GM18508 (cell line): ENCODE data around the gene FAM25C.
"Not testable (repeated sequence)": the region's sequence is repeated elsewhere in the genome, so short reads cannot be mapped to it uniquely, and the experiment has no call there.

Source experiments
- ATAC-seq: cut with Tn5 transposase; IDR thresholded peaks from one replicate; pipeline ENCODE4 v1.9.1; 2021; ENCODE audit warnings: moderate number of reproducible peaks; ENCODE audit not compliant: insufficient read depth, unreplicated experiment

Gene FAM25C

DNA sequence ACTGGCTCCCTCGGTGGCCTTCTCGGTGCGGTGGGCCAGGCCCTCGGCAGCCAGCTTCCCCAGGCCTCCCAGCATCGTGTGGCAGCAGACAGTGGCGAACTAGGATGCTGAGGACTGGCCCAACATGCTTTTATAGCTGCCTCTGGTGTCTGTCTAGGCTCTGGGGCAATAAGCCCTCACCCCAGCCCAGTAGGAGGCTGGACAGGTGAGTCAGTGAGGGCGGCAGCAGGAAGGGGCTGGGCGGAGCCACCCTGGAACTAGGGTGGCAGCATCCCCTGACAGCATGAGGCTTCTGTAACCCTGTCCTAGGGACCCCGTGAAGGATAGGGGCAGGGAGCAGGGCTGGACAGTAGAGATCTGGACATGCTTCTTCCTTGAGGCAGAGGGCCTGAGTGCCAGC is at the start of gene FAM25C:
Gene FAM25C, minus strand, starts transcription at position 101 of the 400 bp plus-strand sequence. Its CDS starts 26 bp downstream, at position 75.
- ATAC-seq, result not testable (repeated sequence)

DNA sequence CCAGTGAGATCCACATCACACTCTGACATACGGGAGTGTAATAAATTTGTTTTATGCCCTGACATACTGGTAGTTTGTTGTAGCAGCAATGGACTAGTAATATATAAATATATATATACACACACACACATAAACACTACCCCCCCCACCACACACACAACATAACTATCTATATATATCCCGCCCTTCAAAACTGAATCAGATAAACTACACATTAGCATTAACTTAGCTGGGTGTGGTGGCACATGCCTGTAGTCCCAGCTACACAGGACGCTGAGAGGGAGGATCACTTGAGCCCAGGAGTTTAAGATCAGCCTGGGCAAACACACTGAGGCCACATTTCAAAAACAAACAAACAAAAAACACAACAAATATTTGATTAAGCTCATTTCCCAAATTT is 45.0 kb upstream of the FAM25C start:
- not testable (repeated sequence) for ATAC-seq

DNA sequence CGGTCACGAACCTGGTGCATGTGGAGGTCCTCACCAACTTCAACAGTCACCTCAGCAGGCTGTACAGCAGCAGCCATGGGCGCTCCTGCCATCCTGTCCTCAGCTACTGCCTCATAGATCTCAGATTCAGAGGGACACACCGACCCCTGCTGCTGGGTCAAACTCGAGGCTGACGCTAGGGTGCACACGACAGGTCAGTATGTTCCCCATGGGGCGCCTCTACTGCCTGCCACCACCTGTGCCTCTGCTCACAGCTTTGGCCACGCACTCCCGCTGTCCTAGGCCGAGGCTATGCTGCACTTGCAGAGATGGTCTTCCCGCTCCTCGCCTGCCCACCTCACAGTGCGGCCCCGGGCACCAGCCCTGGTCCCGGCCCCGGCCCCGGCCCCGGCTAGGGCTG is 31.8 kb upstream of the FAM25C start:
- ATAC-seq, result not testable (repeated sequence)

DNA sequence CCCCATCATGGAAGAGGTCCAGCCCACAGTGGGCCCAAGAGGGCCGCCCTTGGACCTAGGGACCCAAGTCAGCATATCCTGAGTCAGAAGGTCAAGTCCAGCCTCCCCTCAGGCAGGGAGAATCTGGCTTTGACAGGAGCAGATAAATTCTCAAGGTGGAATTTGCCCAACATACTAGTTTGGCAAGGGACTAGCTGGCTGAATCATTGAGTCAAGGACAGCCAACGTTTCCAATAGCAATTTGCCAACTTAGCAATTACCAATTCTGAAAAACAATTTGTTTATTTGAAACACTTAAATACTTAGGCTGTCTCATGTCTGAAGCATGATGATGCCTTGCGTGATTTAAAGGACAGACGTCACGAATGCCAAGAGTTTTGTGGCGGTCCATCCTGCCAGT is 2.7 kb upstream of the FAM25C start:
- not testable (repeated sequence) for ATAC-seq

DNA sequence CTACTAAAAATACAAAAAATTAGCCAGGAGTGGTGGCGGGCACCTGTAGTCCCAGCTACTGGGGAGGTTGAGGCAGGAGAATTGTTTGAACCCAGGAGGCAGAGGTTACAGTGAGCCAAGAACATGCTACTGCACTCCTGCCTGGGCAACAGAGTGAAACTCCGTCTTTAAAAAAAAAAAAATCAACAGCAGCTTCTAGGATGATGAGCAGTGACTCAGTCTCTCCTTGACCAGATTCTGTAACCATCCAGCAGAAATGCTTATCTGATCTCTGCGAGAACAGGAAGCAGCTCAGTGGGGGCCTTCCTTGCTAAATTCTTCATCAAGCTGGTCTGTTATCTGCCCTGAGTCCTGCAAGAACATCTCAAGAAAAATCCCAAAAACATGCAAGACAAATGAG is 5.5 kb downstream of the FAM25C start:
- not testable (repeated sequence) for ATAC-seq

DNA sequence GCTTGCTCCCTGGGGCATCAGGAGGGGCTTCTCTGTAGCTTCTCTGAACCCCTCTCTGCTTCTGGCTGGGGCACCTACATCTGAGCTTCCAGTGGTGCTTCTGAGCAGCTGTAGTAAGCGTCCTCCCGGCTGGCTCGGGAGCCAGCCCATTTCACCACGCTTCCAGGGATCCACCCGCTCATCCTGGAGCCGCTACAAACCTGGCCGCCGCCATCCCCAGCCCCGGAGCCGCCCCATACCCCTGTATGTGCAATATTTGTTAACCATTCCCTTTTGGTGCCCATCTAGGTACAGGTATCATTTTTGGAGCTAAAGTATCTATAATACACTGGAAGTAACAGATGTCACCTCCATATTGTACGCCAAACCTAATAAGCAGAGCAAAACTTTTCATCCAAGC is 7.0 kb downstream of the FAM25C start:
- ATAC-seq, result not testable (repeated sequence)

DNA sequence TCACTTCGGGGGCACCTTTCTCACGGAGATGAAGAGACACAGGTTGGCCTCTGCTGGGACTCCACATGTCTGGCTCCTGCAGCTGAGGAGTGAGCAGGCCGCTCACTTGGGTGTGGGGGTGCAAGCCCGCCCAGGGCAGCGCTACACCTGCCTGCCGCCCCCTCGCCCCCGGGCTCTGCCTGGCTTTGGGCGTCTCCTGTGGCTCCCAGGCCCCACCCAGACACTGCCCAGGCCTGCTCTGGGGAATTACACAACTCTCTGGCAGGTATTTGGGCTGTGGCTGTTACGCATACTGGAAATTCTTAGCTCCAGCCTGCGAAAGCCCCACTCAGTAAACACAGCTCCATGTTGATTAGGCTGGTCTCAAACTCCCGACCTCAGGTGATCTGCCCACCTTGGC is 7.9 kb downstream of the FAM25C start:
- not testable (repeated sequence) for ATAC-seq

DNA sequence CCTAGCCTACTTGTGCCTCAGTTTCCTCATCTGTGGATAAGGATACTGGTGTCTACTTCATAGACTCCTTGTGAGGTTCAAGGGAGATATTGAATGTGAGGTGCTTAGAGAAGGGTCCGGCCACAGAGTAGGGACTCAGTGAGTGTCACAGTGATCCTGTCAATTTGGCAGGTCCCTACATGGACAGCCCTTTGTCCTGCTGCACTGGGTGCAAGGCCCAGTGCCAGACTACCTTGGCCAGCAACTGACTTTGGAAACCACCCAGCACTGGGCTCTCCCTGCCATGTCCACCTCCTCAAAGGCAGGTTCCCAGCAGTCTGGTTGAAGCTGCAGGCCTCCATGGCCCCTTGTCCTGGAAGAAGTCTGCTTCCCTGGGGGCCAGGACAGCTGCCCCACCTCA is 9.5 kb downstream of the FAM25C start:
- ATAC-seq, result not testable (repeated sequence)

DNA sequence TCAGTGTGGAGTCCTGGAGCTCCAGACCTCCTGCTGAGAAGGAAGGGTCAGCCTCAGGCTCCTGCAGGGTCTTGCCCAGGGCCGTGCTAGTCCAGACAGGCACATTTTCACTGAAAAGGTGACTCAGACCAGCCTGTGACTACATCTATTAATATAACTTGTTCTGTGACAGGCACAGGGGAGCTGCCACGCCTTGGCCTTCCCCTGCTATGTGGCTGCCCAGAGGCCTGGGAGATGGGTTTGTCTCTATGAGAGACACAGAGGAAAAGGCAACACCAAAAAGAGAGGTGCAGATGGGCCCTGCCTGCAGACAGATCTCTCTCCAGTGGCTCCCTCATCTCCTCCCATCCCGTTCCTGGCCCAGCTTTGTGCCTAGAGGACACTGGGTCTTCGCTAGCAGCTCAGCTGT is 10.0 kb downstream of the FAM25C start:
- ATAC-seq, result not testable (repeated sequence)

DNA sequence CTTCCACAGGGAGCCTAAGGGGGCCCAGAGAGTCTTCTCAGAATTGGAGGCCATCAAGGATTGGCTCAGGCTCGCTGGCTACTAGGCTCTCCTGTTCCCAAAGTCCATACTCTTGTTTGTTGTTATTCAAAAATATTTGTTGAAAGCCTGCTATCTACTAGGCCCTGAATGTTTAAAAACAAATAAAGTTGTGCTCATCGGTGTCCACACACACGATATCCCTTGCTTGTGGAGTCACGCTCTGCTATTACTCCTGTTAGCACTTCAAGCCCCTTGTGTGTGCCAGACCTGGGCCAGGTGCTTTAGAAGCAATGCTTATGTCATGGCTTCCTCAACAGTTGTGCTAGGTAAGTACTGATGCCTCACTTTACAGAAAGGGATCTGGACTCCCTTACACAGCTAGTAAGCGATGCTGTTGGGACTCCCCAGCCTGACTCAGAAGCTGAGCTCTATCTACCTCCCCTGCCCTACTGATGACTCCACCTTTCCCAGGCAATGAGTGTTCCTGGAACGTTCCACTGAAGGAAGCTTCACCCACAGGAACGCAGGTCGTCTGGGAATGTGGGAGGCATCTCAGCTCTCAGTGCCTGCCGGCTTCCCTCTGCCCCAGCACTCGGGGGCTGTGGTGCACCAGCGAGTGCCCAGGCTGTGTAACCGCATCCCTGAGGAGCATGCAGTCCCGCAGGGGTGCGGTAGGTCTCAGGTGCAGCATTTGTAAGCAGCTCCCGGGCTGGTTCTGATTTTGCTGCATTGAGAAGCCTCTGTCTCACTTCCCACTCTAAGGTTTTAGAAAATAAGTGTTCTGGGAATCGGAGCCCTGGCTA is 10.7 kb downstream of the FAM25C start:
- ATAC-seq, result not testable (repeated sequence)

DNA sequence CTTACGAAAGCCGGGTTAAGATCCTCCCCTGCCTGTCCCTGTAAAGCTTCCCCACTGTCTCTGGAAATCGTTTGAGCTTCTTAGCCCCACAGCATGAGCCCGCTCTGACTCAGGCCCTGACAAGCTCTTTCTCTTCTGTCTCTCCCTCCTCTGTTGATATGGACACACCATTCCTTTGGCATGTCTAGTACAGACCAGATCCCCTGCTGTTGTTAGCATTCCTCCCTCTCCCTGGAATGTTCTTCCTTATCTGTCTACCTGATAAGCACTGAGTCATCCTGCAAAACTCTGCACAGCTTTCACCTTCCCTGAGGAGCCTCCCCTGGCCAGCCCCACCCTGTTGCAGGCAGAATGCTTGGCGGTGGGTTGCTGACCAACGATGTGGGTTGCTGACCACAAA is 11.6 kb downstream of the FAM25C start:
- not testable (repeated sequence) for ATAC-seq

DNA sequence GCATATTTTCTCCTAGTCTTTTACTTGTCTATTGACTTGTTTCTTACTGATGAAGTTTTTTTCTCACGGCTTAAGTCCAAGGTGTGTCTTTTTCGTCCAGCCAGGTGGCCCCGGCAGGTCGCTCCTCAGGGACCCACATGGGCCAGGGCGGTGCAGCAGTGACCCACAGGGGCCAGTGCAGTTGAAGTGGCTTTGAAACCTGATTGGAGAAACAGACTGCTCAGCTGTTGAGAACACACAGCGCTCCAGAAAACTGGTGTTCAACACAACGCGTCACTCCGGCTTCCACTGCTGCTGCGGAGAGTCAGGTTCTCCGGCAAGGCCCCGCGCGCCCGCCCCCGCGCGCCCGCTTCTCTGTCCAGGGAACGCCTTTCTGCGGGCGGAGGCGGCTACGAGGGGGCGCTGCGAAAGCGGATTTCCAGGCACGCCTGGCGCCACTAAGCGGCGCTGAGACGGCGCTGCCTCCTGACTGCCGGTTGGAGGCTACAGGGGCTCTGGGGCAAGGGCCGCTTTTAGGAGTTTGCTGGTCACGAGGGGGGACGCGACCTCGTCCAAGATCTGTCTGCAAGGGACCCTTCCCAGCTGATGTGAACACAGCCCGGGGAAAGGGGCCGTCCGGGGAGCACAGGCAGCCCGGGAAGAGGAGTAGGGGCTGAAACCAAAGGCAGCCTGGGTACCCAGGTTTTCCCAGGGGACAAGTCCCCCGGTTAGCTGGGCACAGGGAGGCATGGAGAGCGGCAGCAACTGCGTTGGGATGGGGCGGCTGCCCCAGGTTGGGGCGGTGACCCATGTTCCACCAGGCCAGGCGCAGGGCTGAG is 13.0 kb downstream of the FAM25C start:
- ATAC-seq, result not testable (repeated sequence)

DNA sequence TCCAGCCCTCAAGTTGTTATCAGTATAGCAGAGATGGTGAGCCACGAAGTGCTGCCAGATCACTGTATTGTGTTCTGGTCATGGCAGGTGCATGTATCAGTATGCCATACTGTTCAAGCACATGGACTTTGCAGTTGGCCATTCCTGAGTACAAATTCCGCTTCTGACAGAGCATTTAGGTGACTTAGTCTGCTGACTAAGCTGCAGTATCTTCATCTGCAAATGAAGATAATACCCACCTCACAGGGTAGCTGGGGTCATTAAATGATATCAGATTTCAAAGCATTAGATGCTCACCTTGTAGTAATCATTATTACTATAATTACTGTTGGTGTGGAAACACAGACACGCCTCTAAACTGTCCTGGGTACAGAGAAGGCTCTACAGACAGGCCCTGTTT is 24.2 kb downstream of the FAM25C start:
- ATAC-seq, result not testable (repeated sequence)

DNA sequence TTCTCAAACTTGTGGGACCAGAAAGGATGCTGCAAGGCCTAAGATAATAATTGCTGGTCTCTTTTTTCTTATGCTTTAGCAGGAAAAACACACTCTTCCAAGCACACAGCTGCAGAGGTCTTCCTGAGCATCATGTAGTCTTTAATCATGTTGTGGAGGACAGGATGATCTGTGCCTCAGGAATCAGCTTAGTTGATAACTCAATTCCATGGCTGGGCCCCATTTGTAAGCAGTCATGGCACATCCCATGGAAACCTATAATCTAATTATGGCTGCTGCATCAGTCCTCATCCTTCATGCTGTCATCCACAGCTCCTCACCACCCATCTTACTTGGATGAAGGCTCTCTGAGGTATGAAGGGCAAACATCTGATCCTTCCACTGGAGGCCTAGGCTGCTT is 26.5 kb downstream of the FAM25C start:
- not testable (repeated sequence) for ATAC-seq

DNA sequence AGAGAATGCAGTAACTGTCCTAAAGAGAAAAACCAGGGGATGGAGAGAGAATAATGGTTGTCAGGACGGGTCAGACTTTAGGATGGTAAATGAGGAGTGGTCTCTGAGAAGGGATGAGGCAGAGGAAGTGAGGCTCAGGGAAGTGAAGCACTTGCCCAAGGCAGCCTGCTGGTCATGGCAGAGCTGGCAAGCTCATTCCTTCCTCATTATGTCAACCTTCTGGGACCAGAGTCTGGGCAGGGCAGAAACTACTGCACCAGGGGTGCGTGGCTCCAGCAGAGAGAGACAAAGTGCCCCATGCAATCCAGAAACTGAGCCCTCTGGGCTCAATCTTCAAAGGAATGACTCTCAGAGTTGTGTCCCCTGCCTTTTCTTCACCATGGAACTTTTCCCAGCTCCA is 27.5 kb downstream of the FAM25C start:
- ATAC-seq, result not testable (repeated sequence)

DNA sequence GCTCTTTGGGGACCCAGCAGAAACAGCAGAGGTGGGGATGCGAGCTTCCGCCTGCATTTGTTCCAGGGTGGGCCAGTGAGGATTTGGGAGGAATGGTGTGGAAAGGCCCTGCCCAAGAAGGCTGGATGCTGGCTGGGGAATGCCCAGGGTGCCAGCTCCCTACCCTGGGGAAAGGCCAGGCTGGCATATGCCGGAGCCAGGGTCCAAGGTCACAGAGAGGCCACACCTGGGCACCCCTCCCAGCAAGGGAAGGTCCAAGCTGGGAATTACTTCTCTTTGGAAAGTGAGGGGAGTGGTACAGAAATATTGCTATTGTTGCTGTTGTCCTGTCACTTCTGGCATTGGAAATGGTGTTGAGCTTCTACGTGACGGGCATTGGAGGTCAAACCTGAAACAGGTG is 28.0 kb downstream of the FAM25C start:
- ATAC-seq, result not testable (repeated sequence)

DNA sequence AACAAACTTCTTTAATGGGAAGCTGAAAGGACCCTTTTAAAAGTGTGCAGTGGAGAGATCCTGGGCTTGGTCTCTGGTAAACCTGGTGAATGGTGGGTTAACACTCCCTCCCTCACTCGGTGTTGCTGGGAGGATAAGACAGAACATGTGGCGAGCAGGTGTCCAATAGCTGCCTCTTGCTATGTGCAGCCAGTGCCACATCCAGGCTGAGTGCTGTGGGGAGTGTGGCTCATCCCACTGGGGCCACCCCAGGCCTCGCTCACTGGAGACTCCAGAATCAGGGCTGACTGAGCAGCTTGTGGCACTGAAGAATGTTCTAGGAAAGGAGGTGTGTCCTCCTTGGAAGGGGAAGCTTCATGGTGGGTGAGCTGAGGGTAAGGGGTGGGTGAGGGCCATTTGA is 29.5 kb downstream of the FAM25C start:
- not testable (repeated sequence) for ATAC-seq

DNA sequence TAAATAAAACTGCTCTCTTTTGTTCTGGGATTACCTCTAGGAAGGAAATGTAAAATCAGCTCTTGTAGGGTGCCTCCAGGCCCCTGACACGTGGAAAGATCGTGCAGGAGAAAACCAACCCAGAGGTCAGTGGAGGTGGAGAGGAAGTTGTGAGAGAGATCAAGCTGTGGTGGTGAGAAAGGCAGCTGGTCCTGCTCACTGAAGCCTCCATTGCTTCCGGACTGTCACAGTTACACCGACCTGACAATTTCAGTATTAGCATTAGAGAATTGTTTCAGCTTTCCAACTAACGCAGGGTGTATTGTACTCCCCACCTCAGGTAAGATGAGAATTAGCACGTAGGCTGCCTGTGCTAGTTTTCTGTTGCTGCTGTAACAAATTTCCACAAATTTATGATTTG is 30.6 kb downstream of the FAM25C start:
- ATAC-seq, result not testable (repeated sequence)

DNA sequence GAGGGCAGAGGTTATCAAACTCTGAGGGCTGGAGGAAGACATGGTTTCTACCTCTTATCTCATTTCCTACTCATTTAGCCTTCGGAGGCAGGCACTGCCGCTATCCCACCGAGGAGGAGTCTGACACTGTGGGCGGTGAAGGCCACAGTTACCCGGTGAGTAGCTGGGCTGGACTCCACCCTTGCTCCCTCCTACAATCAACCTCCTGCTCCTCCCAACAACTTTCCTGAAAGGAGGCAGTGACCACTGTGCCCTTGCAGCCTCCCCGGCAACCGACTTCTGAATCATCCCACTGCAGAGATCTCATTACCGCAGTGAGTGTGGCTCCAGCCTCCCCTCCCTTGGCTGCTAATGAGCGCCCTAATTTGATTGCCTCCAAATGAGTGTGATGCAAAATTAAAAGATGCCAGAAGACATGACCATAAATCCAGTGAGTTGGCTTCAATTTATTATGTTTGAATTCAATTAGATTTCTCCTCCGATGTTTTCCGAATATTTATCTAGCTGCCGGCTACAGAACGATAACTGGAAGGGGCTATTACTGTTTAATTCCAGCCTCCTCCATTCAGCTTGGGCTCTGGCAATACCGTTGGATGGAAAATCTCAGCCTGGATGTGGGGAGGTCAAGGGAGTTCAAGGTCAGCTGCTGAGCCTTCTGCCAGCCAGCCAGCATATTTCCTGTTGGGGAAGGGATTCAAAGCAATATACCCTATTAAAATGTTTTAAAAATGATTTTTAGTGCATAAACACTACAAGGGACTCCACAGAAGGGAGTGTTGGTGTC is 35.1 kb downstream of the FAM25C start:
- ATAC-seq, result not testable (repeated sequence)

DNA sequence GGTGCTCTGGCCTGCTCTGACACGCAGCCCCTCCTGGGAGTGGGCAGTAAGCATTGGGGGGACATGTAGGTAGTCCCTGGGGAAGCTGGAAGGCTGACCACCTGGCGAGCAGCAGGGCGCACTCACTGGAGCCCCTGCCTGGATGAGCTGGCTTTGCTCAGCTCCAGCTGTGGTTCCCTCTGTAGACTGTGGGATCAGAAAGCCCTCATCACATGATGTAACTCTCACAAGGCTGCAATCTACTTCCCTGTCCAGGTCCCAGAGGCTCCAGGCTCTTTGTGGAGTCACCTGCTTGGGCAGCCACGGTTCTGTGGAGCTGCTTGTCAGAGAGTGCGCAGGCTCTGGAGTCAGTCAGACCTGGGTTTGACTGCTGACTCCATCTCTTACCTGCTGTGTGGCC is 36.8 kb downstream of the FAM25C start:
- not testable (repeated sequence) for ATAC-seq
